Prostate gland (tissue), 2 donors: ENCODE results near the gene RAPH1.
"Not testable (repeated sequence)": the region's sequence is repeated elsewhere in the genome, so short reads cannot be mapped to it uniquely, and the experiment has no call there.

ENCODE experiments used
- CTCF ChIP-seq, 4 experiments: fragments of 200-600 bp in 2 of 4; fragments of 450-650 bp in 2 of 4; sonication (generic) in 2 of 4; IDR thresholded peaks; 1 replicate in 3 of 4; 2 replicates in 1 of 4; pipeline ENCODE4 v1.5.1; 2016 to 2019; ENCODE audit warnings: antibody characterized with exemption in 4 of 4, mild to moderate bottlenecking in 2 of 4, moderate library complexity in 2 of 4
- POLR2A ChIP-seq: fragments of 450-650 bp; IDR thresholded peaks from one replicate; pipeline ENCODE4 v1.6.1; 2016; ENCODE audit warnings: antibody characterized with exemption, mild to moderate bottlenecking

GRCh38 chr2:203388153-203388552, 146.9 kb downstream of the RAPH1 start:
- TF ChIP-seq CTCF (IDR thresholded peaks at IDR 0.05); POLR2A: not testable (repeated sequence)
